Stimulated activated CD4-positive, alpha-beta T cell treated with anti-CD3 and anti-CD28 coated beads, Interleukin-4, amount 100 ng/mL, for 48 hours (primary cell): ENCODE results near the gene TLCD3A.
A peak's percentile ranks its signal among the peaks of the same experiment; 100 is the strongest.
"Not testable (repeated sequence)": the region's sequence is repeated elsewhere in the genome, so short reads cannot be mapped to it uniquely, and the experiment has no call there.

Source experiments
- DNase-seq, 2 donors: peaks; one replicate each; pipeline ENCODE4 v3.0.0-alpha.2; 2020; ENCODE audit warnings: low read depth in 2 of 2

TLCD3A gene

GRCh38 chr17:749359-749758 lies 17.0 kb downstream of the TLCD3A start:
- not testable (repeated sequence) for DNase-seq

- no peak for DNase-seq
These were observed 18.1 kb downstream of the TLCD3A start for GRCh38 chr17:750431-751037.

- peak; percentile 35 to 36 for DNase-seq
These were observed 19.0 kb downstream of the TLCD3A start for GRCh38 chr17:751269-752001.

GRCh38 chr17:752002-752619 lies 19.7 kb downstream of the TLCD3A start, which contains the start of gene GEMIN4:
Gene GEMIN4 (minus strand): TSS chr17:752264. CDS start chr17:752142, 122 bp downstream.
- peak; percentile 94 to 99 for DNase-seq

- peak; percentile 17 to 45 for DNase-seq
These were observed 20.3 kb downstream of the TLCD3A start for GRCh38 chr17:752620-753219.

GRCh38 chr17:753418-753817 lies 21.0 kb downstream of the TLCD3A start:
- DNase-seq: no peak

- DNase-seq: not testable (repeated sequence)
These were observed 23.0 kb downstream of the TLCD3A start for GRCh38 chr17:755319-755961.

GRCh38 chr17:756010-756567 lies 23.7 kb downstream of the TLCD3A start:
- DNase-seq: not testable (repeated sequence)

GRCh38 chr17:759964-760363 lies 27.6 kb downstream of the TLCD3A start:
- DNase-seq: no peak

GRCh38 chr17:760371-760770 lies 28.0 kb downstream of the TLCD3A start:
- no peak for DNase-seq

GRCh38 chr17:767076-767475 lies 34.7 kb downstream of the TLCD3A start:
- DNase-seq: no peak

- DNase-seq: no peak
These were observed 40.6 kb downstream of the TLCD3A start for GRCh38 chr17:773016-773415.

GRCh38 chr17:773467-774312 lies 41.3 kb downstream of the TLCD3A start:
- no peak for DNase-seq

- DNase-seq: no peak
These were observed 41.9 kb downstream of the TLCD3A start for GRCh38 chr17:774313-774584.

- no peak for DNase-seq
These were observed 45.7 kb downstream of the TLCD3A start for GRCh38 chr17:778096-778495.

GRCh38 chr17:781805-782731 lies 49.7 kb downstream of the TLCD3A start, which contains the start of the genes GLOD4 and MRM3:
Gene GLOD4 (minus strand): TSS chr17:782280. CDS start chr17:782255, 25 bp downstream.
Gene MRM3 (plus strand): TSS chr17:782353. CDS start chr17:782379, 26 bp downstream.
- peak; percentile 91 to 95 for DNase-seq

- no peak for DNase-seq
These were observed 51.7 kb downstream of the TLCD3A start for GRCh38 chr17:784143-784542.

GRCh38 chr17:785901-786300 lies 53.5 kb downstream of the TLCD3A start:
- DNase-seq: not testable (repeated sequence)

GRCh38 chr17:787641-788221 lies 55.3 kb downstream of the TLCD3A start:
- no peak for DNase-seq
